CD4-positive, alpha-beta T cell treated with Interferon alpha-2 for 1 hour (primary cell): ENCODE results near the gene FAM240A.
A peak's percentile ranks its signal among the peaks of the same experiment; 100 is the strongest.

Experiments used
- DNase-seq, 2 donors: peaks; one replicate each; pipeline ENCODE4 v3.0.0-alpha.2; 2020 to 2022

The FAM240A gene

GRCh38 chr3:46628901-46629369 is 16.6 kb downstream of the FAM240A start:
- no peak for DNase-seq

- peak; percentile 71 to 79 for DNase-seq
Measured at GRCh38 chr3:46629551-46630517, 17.5 kb downstream of the FAM240A start.

- no peak for DNase-seq
Measured at GRCh38 chr3:46632792-46633191, 20.5 kb downstream of the FAM240A start.

GRCh38 chr3:46634856-46635255 is 22.5 kb downstream of the FAM240A start:
- no peak for DNase-seq

- DNase-seq: no peak
Measured at GRCh38 chr3:46639221-46639620, 26.9 kb downstream of the FAM240A start.

- DNase-seq: no peak
Measured at GRCh38 chr3:46640927-46641326, 28.6 kb downstream of the FAM240A start.

GRCh38 chr3:46642971-46643370 is 30.6 kb downstream of the FAM240A start:
- no peak for DNase-seq

- DNase-seq: no peak
Measured at GRCh38 chr3:46643701-46644100, 31.4 kb downstream of the FAM240A start.

GRCh38 chr3:46646700-46647099 is 34.4 kb downstream of the FAM240A start:
- no peak for DNase-seq

- no peak for DNase-seq
Measured at GRCh38 chr3:46648096-46648495, 35.8 kb downstream of the FAM240A start.

- no peak for DNase-seq
Measured at GRCh38 chr3:46649436-46649835, 37.1 kb downstream of the FAM240A start.

GRCh38 chr3:46651084-46651483 is 38.8 kb downstream of the FAM240A start:
- DNase-seq: no peak

- no peak for DNase-seq
Measured at GRCh38 chr3:46655271-46655670, 42.9 kb downstream of the FAM240A start.

- no peak for DNase-seq
Measured at GRCh38 chr3:46656778-46657556, 44.6 kb downstream of the FAM240A start.

GRCh38 chr3:46659285-46659684 is 47.0 kb downstream of the FAM240A start:
- no peak for DNase-seq

GRCh38 chr3:46660003-46660402 is 47.7 kb downstream of the FAM240A start:
- no peak for DNase-seq

- DNase-seq: no peak
Measured at GRCh38 chr3:46660543-46661523, 48.5 kb downstream of the FAM240A start.

- no peak for DNase-seq
Measured at GRCh38 chr3:46661776-46662766, 49.7 kb downstream of the FAM240A start.

GRCh38 chr3:46662771-46663551 is 50.6 kb downstream of the FAM240A start:
- no peak for DNase-seq

GRCh38 chr3:46663591-46664135 is 51.3 kb downstream of the FAM240A start:
- DNase-seq: peak in 1 of 2 donors; percentile 12
